Measurements from ENCODE around the gene RAB14.

RAB14 gene

DNA sequence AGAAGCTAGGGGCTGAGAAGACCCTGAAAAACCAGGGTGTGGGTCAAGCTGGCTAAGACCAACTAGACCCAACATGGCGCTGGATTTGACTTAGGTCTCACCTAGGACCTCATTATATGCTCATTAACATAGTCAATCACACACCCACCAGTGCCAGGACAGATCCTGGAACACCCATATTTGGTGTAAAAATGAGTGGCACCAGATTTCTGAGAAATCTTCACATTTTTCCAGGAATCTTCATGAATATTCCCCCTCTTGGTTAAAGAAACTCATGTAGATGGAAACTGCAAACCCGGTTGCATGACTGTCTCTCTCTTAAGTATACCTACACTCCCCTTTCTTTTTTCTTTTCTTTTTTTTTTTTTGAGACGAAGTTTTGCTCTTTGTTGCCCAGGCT lies 17.9 kb upstream of the RAB14 start:
- DNase-seq (ENCODE audit: low read depth in 3 of 3): no peak

DNA sequence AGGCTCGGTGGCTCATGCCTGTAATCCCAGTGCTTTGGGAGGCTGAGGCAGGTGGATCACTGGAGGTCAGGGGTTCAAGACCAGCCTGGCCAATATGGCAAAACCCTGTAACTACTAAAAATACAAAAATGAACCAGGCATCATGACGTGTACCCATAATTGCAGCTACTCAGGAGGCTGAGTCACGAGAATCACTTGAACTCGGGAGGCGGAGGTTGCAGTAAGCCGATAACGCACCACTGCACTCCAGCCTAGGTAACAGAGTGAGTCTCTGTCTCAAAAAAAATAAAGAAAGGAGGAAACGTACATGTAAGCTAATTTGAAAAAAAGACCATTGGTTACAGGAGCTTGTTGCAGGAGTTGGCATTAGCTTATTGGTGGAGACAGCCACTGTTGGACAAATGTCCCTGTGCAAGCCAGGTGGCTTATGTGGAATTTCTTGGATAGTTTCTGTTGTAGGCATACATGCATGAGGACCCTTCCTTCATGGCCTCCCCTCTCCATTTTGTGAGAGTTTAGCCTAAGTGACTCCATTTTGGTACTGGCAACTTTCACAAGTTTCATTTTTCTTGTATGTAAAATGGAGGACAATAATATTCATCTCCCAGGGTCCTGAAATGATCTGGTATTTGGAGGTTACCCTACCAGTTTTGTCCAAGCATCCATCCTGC lies 16.8 kb upstream of the RAB14 start:
- DNase-seq (ENCODE audit: low read depth in 3 of 3): no peak

DNA sequence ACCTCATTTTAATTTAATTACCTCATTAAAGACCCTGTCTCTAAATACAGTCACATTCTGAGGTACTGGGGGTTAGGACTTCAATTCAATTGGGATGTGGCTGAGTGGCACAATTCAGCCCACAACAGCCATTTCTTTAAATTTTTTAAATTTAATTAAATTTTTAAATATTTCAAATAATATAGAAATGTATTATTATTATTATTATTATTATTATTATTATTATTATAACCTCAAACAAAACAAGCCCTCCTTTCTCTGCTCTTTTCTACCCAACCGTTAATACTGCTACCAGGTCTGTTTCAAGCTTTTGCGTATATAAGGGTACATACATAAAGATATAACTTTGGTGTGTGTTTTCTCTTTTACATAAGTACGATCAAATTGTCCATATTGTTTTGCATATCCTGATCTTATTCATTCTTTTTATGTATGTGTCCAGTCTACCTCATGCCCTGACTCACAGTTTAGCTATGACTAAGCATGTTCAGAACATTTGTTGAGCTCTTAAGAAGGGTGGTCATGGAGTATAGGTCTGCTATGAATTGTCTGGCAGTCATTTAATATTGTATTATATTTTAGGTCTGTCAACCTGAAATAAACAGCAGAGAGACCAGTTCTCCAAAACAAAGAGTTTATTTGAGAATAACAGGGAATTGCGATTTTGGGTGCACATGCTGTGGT lies 16.1 kb upstream of the RAB14 start:
- no peak for DNase-seq (ENCODE audit: low read depth in 3 of 3)

DNA sequence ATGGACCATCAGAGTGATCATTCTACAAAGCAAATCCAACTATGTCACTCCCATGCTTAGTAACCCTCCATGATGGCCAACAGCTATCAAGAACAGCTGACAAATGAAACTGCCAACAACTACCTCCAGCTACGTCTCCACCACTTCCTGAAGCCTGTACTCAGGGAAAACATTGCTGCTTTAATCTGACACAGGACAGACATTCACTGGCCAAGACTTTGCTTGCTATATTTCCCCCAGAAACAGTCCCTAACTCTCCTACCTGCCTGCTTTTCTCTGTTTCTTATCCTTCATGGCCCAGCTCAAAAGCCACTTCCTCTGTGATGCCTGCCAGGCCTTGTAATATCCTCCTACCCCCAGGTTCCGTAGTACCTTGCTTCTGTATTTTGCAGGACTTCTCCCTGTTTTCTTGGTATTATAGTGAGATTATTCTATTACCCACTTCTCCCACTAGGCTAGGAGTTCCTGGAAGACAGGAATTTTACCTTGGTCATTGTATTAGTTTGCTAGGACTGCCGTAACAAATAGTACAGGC lies 14.7 kb upstream of the RAB14 start:
- DNase-seq (ENCODE audit: low read depth in 3 of 3): no peak

DNA sequence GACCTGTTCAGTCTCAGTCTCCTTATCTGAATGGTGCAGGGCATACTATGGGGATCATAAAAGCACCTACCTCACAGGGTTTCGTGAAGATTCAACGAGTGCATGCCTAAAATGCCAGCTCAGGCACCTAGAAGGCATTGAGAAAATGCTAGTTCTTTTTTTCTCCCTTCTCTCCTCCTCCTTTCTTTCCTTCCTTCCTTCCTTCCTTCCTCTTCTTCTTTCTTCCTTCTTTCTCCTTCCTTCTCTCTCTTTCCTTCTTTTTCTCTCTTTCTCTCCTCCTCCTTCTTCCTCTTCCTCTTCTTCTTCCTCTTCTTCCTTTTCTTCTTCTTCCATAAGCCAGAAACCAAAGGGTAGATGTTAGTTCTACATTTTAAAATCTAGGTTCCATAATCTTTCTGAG lies 12.3 kb upstream of the RAB14 start:
- DNase-seq (ENCODE audit: low read depth in 3 of 3): no peak

DNA sequence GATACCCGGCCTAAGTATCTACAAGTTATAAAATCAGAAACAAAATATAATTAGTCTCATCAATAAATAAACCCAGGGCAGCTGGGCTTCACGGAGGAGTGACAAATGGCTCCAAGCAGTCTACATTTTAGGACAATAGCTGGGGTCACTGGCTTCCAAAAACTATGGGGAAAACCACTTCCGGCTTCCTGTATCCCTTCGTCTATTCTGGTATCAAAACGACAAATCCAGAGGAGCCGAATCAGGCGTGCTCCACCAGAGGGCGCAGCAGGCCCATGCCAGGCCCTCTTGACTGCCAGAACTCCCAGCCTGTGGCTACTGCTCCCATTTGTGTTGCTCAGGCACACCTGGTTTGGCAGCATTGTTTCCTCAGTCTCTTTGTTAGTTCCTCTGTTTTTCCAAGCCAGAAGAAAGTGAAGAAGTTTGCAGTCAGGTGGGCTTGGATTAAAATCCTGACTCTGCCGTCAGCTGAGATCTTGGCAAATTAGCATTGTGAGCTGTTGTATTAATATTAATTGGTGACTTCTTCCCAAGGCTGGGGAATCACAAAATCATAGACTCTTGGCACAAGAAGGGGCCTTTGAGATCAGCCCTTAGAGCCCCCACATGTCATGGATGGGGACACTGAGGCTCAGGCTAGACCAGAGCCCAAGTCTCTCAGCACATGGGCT lies 11.6 kb upstream of the RAB14 start:
- peak; percentile 44 to 73 (median 56) for DNase-seq (ENCODE audit: low read depth in 3 of 3)

DNA sequence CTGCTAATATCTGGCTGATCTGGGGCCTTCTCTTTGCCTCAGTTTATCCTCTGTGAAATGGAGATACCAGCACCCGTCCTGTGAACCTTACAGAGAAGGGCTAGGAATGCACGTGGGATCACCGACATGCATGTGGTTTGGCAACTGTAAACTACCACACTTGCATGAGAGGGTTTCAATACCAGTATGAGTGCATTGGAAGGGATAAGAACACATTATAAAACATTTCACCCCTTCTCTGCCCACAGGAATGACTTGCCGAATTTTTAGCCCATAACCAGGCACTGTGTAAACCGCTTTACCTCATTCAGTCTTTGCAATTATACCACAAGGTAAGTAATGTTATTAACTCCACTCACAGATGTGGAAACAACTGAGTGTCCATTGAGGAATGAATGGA lies 8.9 kb upstream of the RAB14 start:
- no peak for DNase-seq (ENCODE audit: low read depth in 3 of 3)

DNA sequence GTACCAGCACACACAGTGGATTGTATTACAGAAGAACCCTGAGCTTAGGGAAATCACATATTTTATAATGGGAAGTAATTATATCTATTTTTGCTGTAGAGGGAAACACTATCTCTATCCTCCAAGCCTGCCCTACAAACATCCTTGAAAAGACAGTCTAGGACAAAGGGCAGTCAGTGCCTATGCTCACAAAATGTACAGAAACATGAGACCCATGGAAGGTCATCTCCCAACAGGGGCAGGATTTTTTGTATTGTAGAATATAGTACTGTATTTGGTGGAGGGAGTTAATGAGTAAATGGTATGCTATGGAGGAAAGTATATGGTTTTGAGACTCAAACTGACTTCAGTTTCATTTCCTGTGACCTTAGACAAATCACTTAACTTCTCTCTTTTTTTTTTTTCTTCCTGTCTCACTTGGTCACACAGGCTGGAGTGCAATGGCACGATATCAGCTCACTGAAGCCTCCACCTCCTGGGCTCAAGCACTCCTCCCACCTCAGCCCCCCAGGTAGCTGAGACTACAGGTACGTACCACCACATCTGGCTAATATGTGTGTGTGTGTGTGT lies 5.8 kb upstream of the RAB14 start:
- no peak for DNase-seq (ENCODE audit: low read depth in 3 of 3)

DNA sequence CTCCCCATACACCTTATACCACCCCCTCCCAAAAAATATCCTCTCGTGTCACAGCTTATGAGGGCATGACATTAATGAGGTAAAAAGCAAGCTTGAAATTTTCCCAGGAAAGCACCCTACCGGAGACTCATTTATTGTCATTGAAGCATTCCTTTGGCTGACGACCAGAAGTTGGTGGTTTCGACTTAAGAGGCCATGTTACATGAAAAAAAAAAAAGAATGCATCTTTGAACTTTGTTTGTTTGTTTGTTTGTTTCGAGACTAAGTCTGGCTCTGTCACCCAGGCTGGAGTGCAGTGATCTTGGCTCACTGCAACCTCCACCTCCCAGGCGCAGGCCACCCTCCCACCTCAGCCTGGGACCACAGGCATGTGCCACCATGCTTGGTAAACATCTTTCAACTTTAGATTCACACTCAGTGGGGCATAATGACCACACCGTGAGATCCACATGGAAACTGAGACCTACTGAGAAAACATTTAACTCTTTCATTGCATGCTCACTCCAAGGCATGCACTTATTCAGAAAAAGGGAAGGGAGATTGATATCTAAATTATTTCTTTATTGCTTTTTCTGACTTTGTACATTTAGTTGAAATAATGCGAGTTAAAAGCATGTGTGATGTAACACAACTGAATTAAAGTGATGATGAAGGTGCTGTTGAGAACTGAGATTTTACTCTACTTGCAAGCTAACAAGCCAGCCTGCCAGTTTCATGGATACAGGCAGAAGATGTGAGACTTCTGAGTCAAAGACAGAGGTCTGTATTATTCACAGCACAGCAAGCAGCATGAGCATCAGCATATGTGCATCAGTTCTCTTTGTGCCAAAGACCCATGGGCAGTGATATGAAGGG lies 5.1 kb upstream of the RAB14 start:
- no peak for DNase-seq (ENCODE audit: low read depth in 3 of 3)

DNA sequence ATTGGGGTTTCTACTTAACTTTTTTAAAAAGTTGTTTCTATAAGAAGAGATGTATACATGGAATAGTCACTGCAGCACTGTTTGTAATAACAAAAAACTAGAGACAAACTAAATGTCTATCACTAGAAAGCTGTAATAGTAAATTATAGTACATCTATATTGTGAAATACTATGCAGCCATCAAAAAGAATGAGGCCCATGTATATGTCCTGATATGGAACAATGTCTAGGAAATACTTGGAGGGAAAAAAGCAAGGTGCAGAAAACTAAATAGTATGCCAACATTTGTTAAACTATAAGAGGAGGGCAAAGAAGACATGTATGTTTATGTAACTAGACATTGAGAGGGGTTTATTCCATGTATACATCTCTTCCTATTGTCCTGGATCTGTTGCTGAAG lies 2.9 kb upstream of the RAB14 start:
- DNase-seq (ENCODE audit: low read depth in 3 of 3): no peak

DNA sequence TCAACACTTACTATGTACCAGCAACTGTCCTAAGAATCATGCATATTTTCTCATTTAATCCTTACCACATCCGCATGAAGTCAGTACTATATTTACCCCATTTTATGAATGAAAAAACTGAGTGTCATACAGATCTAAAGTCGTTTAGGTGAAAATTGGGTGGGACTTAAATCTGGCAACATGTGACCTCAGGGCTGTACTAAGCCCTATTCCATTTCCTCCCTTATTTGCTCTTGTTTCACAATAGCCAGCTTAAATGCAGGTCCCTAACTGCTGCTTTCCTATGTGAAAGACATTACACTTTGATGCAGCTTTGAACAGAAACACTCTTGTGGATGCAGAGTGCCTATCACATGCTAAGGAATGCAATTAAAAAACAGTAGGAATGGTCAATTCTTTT lies 2.5 kb upstream of the RAB14 start:
- DNase-seq (ENCODE audit: low read depth in 3 of 3): no peak

DNA sequence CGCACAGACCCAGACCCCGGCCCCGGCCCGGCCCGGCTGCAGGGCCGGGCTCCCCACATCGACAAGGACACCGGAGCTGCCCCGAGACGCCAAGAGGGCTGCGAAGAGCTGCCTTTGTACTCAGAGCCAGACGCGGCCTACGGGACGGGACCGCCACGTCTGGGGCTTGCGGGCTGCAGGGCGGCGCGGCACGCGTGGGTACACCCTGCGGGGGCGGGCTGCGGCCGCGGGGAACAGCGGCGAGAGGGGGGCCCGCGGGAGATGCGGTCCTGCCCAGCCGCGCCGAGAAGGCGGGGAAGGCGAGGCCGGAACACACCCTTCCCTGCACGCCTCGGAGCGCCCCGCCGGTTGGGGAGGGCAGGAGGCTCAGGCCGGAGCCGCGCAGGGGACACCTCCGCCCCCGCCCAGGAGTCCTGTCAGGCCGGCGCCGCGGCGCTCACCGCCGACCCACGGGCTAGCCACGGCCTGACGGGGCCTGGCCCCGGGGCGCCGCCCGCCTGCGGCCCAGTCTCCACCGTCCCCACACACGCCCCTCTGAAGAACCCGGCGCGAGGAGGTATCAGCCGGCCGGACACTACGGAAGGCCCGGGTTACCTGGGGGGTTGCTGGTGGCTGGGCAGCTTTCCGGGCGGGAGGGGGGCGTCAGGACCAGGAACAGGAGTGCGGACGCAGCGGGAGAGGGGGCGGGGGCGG lies 478 bp downstream of the RAB14 start:
- DNase-seq (ENCODE audit: low read depth in 3 of 3): peak; percentile 11 to 34 (median 12)

DNA sequence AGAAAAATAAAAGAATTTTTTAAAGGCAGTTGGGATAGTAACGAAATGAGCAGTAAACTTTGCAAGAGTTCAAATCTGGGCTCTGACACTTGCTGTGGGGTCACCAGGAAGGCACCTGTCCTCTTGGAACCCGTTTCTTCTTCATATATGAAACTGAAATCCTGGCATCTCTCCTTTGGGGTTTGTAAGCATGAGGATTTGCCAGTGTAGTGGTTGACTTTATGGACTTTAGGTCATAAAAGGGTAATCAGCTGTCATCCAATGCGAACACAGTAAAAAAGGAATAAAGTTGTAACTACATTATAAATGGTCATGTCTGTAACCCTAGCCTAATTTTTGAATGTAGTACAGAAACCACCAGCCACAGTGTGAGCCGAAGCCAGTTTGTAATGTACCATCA lies 1.3 kb downstream of the RAB14 start:
- DNase-seq (ENCODE audit: low read depth in 3 of 3): no peak

DNA sequence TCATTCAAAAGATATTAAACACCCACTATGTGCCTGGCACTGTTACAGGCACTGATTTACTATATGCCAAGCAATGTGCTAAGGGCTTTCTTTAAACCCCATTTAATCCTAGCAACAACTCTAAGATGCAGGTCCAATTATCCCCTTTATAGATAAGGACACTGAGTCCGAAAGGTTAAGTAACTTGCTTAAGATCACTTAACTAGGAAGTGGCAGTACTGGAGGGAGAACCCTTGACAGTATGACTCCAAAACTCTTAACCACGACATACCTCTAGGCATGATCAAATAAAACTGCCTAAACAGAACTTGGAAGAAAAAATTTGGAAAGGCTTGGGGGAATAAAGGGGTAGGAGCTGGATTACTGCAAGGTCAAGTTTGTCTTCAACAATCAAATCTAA lies 1.7 kb downstream of the RAB14 start:
- no peak for DNase-seq (ENCODE audit: low read depth in 3 of 3)

DNA sequence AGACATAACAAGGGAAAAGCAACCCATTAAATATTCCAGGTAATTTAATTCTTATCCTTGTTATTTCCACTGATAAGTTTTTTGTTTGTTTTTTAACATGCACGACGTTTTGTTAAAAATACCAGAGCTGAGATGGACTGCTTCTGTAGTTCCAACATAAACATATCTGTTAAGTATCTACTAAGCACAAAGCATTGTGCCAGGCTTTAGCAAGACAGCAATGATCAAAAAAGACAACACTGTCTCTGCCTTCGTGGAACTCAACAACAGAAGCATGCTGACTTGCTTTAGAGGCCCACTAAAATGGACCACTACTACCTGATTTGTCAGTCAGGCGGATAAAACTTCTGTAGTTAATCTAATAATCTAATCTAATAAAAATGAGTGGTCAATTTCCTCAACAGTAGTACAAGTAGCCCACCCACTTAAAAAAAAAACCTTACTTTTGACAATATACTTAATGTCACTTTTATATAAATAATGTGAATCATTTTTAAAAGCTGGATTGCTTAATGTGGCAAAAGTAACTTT lies 3.1 kb downstream of the RAB14 start:
- no peak for DNase-seq (ENCODE audit: low read depth in 3 of 3)

DNA sequence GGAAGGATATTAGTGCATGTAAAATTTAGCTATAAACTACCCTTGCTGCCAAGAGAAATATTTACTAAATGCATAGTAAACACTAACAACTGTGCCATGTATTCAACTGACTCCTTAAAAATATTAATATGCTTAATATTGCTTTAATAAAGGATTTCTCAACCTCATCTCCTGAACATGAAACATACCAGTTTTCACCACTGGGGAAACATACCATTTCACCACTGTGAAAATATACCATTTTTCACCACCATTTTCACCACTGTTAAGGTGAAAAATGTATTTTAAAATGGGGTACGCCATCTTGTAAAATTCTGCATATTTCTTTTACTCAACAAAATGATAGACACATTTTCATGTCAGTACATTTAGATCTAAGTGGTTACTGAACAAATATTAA lies 4.5 kb downstream of the RAB14 start:
- no peak for DNase-seq (ENCODE audit: low read depth in 3 of 3)

DNA sequence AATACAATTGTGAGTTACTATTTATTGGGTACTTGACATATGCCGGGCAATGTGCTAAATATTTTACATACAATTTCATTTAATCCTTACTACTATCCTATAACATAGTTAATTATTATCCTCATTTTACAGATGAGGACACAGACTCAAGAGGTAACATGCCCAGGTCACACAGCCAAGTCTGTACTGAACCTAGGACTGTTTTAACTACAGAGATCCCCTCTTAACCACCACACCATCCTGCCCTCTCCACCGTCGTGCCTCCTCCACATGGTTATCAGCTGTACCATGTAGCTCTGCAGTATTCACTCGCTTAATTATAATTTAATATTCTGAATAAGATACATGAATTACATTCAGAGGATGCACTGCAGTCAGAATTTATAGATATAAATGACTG lies 5.3 kb downstream of the RAB14 start:
- no peak for DNase-seq (ENCODE audit: low read depth in 3 of 3)

DNA sequence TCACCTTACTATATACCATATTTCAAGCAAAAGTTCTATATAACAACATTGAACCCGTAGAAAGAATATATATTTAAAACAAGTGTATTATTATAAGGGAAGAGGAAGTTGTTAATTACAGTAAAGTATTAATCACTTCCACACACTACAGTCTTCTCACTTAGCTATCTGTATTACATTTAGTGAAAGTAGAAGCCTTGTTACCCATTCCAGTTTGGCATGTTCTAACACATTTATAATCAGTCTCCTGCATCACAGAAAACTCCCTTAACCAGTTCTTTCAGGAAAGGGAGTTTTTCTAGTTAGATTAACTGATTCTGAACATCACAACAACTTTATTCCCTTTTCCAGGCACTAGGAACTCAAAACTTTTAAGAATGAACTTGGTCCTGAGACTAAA lies 6.9 kb downstream of the RAB14 start:
- DNase-seq (ENCODE audit: low read depth in 3 of 3): no peak

DNA sequence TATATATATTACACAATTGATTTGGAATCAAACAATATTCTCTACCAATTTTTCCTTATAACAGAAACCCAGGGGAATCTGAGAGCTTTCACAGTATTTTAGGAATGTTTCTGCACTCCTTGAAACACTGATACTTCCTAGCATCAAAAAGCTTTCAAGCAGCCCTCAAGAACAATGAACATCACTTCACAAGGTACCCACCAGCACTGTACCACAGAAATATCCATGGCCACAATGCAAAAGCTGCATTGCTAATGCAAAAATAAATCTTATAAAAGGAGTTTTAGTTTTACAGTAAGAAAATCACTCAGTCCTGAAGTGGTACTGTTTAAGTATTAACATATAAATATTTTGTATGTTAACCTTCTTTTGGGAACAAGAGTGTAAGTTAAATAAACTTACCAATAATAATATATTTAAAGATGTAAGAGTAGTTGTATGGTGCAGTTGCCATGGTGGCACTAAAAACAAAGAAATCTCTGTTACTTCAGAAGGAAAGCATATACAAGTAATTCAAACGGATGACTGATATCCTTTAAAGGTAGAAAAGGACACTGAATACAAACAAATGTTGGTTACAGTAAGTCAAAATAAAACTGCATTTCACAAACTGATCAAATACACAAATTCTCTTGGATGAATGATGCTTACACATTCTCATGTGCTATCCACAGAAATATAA lies 8.6 kb downstream of the RAB14 start:
- DNase-seq (ENCODE audit: low read depth in 3 of 3): no peak

DNA sequence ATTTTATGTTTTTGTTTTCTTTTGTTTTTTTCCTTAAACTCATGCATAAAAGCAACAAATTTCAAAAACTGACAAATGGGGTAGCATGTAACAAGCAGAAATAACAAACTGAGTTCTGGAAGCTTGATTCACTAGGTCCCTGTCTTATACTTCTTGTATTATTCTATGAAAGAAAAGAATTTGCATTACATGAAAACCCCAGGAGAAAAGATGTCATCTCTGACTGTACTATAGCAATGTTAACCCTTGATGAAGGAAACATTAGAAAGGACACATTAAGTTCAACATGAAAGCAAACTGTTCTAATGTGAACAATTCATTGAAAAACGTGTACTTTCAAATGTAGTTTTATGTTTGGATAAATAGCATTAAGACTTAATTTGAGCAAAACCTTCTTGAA lies 9.2 kb downstream of the RAB14 start:
- DNase-seq (ENCODE audit: low read depth in 3 of 3): no peak

Measured in stimulated activated CD4-positive, alpha-beta T cell treated with anti-CD3 and anti-CD28 coated beads, TNF-alpha, amount 100 ng/mL, for 24 hours (primary cell).